GM19025 (cell line): Measurements from ENCODE around the gene TMF1.

Source experiments
- ATAC-seq: cut with Tn5 transposase; IDR thresholded peaks from one replicate; pipeline ENCODE4 v1.9.1; 2021; ENCODE audit warnings: mild to moderate bottlenecking, low read depth, moderate library complexity; ENCODE audit not compliant: unreplicated experiment

Gene TMF1

GRCh38 chr3:69051756-69052471 is at the start of gene TMF1:
Gene TMF1, minus strand, starts transcription at chr3:69052333. Its CDS starts 247 bp downstream, at chr3:69052086.
- ATAC-seq: peak; percentile 95

GRCh38 chr3:69099576-69099975 is 47.4 kb upstream of the TMF1 start:
- ATAC-seq: no peak

- ATAC-seq: no peak
These were observed 45.4 kb upstream of the TMF1 start for GRCh38 chr3:69097407-69098086.

- no peak for ATAC-seq
These were observed 44.2 kb upstream of the TMF1 start for GRCh38 chr3:69096299-69096698.

GRCh38 chr3:69095636-69096035 is 43.5 kb upstream of the TMF1 start:
- no peak for ATAC-seq

GRCh38 chr3:69094467-69095205 is 42.5 kb upstream of the TMF1 start:
- no peak for ATAC-seq

GRCh38 chr3:69092030-69092516 is 39.9 kb upstream of the TMF1 start:
- peak; percentile 57 for ATAC-seq

GRCh38 chr3:69091389-69092029 is 39.4 kb upstream of the TMF1 start:
- peak; percentile 3 for ATAC-seq

GRCh38 chr3:69090021-69090420 is 37.9 kb upstream of the TMF1 start:
- ATAC-seq: no peak

GRCh38 chr3:69088063-69088462 is 35.9 kb upstream of the TMF1 start:
- peak; percentile 21 for ATAC-seq

GRCh38 chr3:69087030-69087791 is 35.1 kb upstream of the TMF1 start:
- no peak for ATAC-seq

GRCh38 chr3:69085833-69086722 is 33.9 kb upstream of the TMF1 start:
- ATAC-seq: no peak

GRCh38 chr3:69085168-69085832 is 33.2 kb upstream of the TMF1 start:
- ATAC-seq: no peak

GRCh38 chr3:69084326-69085167 is 32.4 kb upstream of the TMF1 start, which contains the start of gene ARL6IP5:
Gene ARL6IP5, plus strand, starts transcription at chr3:69084937. Its CDS starts 111 bp downstream, at chr3:69085048.
- peak; percentile 33 for ATAC-seq

GRCh38 chr3:69082805-69083204 is 30.7 kb upstream of the TMF1 start:
- peak; percentile 50 for ATAC-seq

GRCh38 chr3:69082361-69082760 is 30.2 kb upstream of the TMF1 start:
- no peak for ATAC-seq

- no peak for ATAC-seq
These were observed 29.6 kb upstream of the TMF1 start for GRCh38 chr3:69081583-69082262.
